ENCODE results near the gene SEMA4B. TPM values are rescaled to one million over a fixed set of nuclear protein-coding genes. Genes with fewer than 3 reads are reported as not detected.

Gene SEMA4B
- total RNA-seq, 2 donors from 2014 or later: 42.8 to 63.9 TPM

DNA sequence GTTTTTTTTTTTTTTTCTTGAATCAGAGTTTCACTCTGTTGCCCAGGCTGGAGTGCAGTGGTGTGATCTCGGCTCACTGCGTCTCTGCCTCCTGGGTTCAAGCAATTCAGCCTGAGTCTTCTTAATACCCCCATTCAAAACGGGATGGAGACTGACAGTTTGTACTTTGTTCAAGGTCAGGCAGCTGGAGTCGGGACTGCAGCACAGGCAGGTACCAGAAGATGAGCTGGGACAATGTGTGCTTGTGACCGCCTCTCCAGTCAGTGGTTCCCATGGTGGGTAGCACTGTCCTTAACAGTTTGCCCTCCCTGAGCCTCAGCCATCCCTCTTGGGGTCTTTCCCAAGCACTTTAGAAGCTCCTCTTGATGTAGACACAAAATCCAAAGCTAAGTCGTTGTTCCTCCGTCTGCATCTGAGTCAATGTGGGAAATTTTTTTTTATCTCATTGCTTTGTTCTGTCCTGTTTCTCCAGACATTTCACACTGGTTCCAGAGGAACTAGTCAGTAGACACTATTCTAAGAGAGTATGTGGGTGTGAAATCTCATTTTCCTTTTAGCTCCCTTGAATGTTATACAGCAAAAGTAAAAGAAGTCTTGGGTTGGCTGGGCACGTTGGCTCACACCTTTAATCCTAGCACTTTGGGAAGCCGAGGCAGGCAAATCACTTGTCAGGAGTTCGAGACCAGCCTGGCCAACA is 43.0 kb downstream of the SEMA4B start:
- TF ChIP-seq POLR2A (IDR thresholded peaks at IDR 0.05): no peak
- TF ChIP-seq, protein P1, sequence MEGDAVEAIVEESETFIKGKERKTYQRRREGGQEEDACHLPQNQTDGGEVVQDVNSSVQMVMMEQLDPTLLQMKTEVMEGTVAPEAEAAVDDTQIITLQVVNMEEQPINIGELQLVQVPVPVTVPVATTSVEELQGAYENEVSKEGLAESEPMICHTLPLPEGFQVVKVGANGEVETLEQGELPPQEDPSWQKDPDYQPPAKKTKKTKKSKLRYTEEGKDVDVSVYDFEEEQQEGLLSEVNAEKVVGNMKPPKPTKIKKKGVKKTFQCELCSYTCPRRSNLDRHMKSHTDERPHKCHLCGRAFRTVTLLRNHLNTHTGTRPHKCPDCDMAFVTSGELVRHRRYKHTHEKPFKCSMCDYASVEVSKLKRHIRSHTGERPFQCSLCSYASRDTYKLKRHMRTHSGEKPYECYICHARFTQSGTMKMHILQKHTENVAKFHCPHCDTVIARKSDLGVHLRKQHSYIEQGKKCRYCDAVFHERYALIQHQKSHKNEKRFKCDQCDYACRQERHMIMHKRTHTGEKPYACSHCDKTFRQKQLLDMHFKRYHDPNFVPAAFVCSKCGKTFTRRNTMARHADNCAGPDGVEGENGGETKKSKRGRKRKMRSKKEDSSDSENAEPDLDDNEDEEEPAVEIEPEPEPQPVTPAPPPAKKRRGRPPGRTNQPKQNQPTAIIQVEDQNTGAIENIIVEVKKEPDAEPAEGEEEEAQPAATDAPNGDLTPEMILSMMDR (IDR thresholded peaks at IDR 0.05): no peak
- Histone ChIP-seq H3K9me3 (no peaks in the 10 kb centered on the region), H3K27me3 (no peaks in the 10 kb centered on the region), H3K4me1 (peaks cover 4% of the 10 kb centered on the region), H3K27ac (no peak overlapping the region), H3K36me3 (replicated peaks in 1 of 2; ENCODE audit: insufficient read depth in 1 of 2, low read depth in 2 of 2) (peaks cover 0 to 4% of the 10 kb centered on the region in 2 donors), H3K4me3 (no peak overlapping the region)
- DNase-seq (no peak), ATAC-seq (no peak)
- 68% methylated on average over 10 of the region's 10 CpGs for WGBS, 2 donors
- intact Hi-C loops (cut with DNase I): no loop called here

DNA sequence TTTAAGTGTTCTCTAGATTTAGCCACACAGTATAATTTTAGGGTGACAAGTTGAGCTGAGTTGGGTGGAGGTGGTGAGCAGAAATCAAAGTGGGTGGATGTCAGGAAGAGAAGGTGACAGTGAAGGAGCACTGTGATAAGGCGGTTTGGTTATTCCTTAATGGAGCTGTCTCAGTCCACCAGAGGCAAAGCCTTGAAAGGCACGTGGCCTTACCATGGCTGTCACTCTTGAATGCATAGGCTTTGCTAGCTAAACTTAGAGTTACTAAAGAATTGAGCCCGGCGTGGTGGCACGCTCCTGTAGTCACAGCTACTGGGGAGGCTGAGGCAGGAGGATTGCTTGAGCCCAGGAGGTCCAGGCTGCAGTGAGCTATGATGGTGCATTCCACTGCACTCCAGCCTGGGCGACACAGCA is 47.7 kb downstream of the SEMA4B start:
- Histone ChIP-seq H3K36me3 (replicated peaks in 1 of 2; ENCODE audit: insufficient read depth in 1 of 2, low read depth in 2 of 2) (no peaks in the 10 kb centered on the region), H3K9me3 (no peaks in the 10 kb centered on the region), H3K27me3 (no peaks in the 10 kb centered on the region), H3K4me3 (no peak overlapping the region), H3K4me1 (peaks cover 10% of the 10 kb centered on the region), H3K27ac (peak overlapping the region in 1 of 4 donors; percentile 59)
- TF ChIP-seq POLR2A (IDR thresholded peaks at IDR 0.05): no peak
- TF ChIP-seq, protein P1 (IDR thresholded peaks at IDR 0.05): no peak
- intact Hi-C loops (cut with DNase I): no loop called here
- ATAC-seq (peak; percentile 6), DNase-seq (no peak)
- WGBS, 2 donors: 63 to 69% methylated on average over 2 to 6 of the region's 6 CpGs

DNA sequence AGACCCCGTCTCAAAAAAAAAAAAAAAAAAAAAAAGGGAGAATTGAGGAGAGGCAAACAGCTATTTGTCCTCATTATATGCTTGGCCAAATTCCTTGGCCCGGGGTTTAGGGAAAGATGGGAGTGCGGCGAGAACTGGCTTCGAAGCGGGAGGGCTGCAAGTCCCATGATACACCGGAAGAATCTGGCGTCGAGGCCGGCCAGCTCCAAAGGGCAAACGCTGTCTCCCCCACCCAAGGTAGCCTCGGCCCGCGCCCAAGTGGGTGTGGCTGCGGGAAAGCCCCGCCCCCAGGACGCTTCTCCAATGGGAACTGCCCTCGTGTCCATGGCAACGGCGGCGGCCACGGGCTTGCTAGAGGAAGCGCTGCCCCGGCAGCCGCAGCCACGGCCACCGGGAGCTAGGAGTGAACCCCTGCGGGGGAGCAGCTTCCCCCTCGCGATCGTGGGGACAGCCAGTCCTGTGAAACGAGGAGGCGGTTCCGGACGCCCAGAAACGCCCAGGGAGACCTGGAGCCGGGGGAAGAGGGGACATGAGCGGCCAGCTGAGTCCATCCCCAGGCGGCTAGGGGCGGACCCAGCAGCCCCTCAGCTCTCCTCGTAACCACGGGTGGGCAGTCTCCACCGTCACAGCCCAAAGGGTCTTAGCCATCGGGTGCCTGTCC is 48.2 kb downstream of the SEMA4B start, which contains the start of gene TTLL13:
Gene TTLL13, plus strand, starts transcription at position 354 of the 661 bp plus-strand sequence. CDS start 1,075 bp downstream, outside the sequence.
- Histone ChIP-seq H3K36me3 (replicated peaks in 1 of 2; ENCODE audit: insufficient read depth in 1 of 2, low read depth in 2 of 2) (no peaks in the 10 kb centered on the region), H3K27me3 (no peaks in the 10 kb centered on the region), H3K9me3 (no peaks in the 10 kb centered on the region), H3K4me3 (peak within 1 kb of the TSS in 1 of 2 donors; percentile 12), H3K27ac (peak within 1 kb of the TSS in 3 of 4 donors; percentile 45 to 64 (median 59)), H3K4me1 (peaks cover 10% of the 10 kb centered on the region)
- intact Hi-C loops (cut with DNase I): no loop called here
- TF ChIP-seq, protein P1 (IDR thresholded peaks at IDR 0.05): peak in 3 of 7 experiments; percentile 19 to 24 (median 20)
- peak; percentile 9 to 70 (median 52) for TF ChIP-seq POLR2A (IDR thresholded peaks at IDR 0.05)
- WGBS, 2 donors: 0 to 2% methylated on average over 23 to 42 of the region's 44 CpGs
- peak; percentile 99 for ATAC-seq
- peak; percentile 94 to 99 (median 98) for DNase-seq

DNA sequence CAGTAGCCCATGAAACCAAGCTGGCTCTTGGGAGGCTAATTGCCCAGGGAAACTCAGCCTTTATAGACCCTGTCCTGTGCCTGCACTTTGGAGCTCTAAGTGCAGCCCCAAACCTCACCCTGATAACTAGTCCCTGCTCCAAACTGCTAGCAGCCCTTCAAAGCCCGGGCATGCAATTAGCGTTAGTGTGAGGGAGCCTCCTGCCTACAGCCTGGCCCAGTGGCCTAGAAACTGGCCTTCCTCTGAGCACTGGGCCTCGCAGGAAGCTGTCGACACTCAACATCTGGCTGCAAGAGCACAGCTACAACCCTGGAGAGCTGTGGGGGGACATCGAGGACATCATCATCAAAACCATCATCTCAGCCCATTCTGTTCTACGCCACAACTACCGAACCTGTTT is 56.6 kb downstream of the SEMA4B start:
- TF ChIP-seq, protein P1 (IDR thresholded peaks at IDR 0.05): no peak
- no peak for TF ChIP-seq POLR2A (IDR thresholded peaks at IDR 0.05)
- ATAC-seq (no peak), DNase-seq (no peak)
- Histone ChIP-seq H3K27ac (no peak overlapping the region), H3K4me3 (no peak overlapping the region), H3K4me1 (no peaks in the 10 kb centered on the region), H3K36me3 (replicated peaks in 1 of 2; ENCODE audit: insufficient read depth in 1 of 2, low read depth in 2 of 2) (no peaks in the 10 kb centered on the region), H3K27me3 (no peaks in the 10 kb centered on the region), H3K9me3 (no peaks in the 10 kb centered on the region)
- intact Hi-C loops (cut with DNase I): no loop called here
- 84 to 90% methylated on average over 7 of the region's 7 CpGs for WGBS, 2 donors

All from body of pancreas (tissue), 4 donors.